Measurements from ENCODE around the gene PTPRN2. TPM values are rescaled to one million over a fixed set of nuclear protein-coding genes. Genes with fewer than 3 reads are reported as not detected.

PTPRN2 gene
- polyA plus RNA-seq, 2 donors: 0.37 to 0.40 TPM

- H3K4me3 ChIP-seq (ENCODE audit: low read depth in 1 of 2, low read length in 2 of 2): no peak overlapping the region
- H3K9me3 ChIP-seq (ENCODE audit: control insufficient read depth in 2 of 2, insufficient read depth in 1 of 2, low read depth in 1 of 2, low read length in 1 of 2): no peaks in the 10 kb centered on the region
- no peak overlapping the region for H3K27ac ChIP-seq (ENCODE audit: low read depth in 2 of 2, low read length in 1 of 2)
- no peaks in the 10 kb centered on the region for H3K36me3 ChIP-seq (ENCODE audit: control insufficient read depth in 2 of 2, insufficient read depth in 2 of 2, low read length in 1 of 2)
- no peaks in the 10 kb centered on the region for H3K27me3 ChIP-seq (ENCODE audit: control insufficient read depth in 1 of 2, insufficient read depth in 2 of 2, low read length in 2 of 2)
- H3K4me1 ChIP-seq (ENCODE audit: control insufficient read depth in 2 of 2, insufficient read depth in 2 of 2, low read length in 1 of 2): peaks cover 0 to 2% of the 10 kb centered on the region in 2 donors
- 94 to 95% methylated on average over 15 to 18 of the region's 18 CpGs for WGBS, 2 donors
Measured at GRCh38 chr7:158471716-158472115, 115.9 kb downstream of the PTPRN2 start.

GRCh38 chr7:158470336-158470735 is 117.3 kb downstream of the PTPRN2 start:
- H3K4me3 ChIP-seq (ENCODE audit: low read depth in 1 of 2, low read length in 2 of 2): no peak overlapping the region
- 81 to 89% methylated on average over 16 of the region's 16 CpGs for WGBS, 2 donors
- no peaks in the 10 kb centered on the region for H3K27me3 ChIP-seq (ENCODE audit: control insufficient read depth in 1 of 2, insufficient read depth in 2 of 2, low read length in 2 of 2)
- peaks cover 0 to 2% of the 10 kb centered on the region in 2 donors for H3K4me1 ChIP-seq (ENCODE audit: control insufficient read depth in 2 of 2, insufficient read depth in 2 of 2, low read length in 1 of 2)
- H3K9me3 ChIP-seq (ENCODE audit: control insufficient read depth in 2 of 2, insufficient read depth in 1 of 2, low read depth in 1 of 2, low read length in 1 of 2): peaks cover 0 to 3% of the 10 kb centered on the region in 2 donors
- H3K36me3 ChIP-seq (ENCODE audit: control insufficient read depth in 2 of 2, insufficient read depth in 2 of 2, low read length in 1 of 2): no peaks in the 10 kb centered on the region
- no peak overlapping the region for H3K27ac ChIP-seq (ENCODE audit: low read depth in 2 of 2, low read length in 1 of 2)

GRCh38 chr7:158469396-158470051 is 118.1 kb downstream of the PTPRN2 start:
- 61 to 67% methylated on average over 8 of the region's 8 CpGs for WGBS, 2 donors

GRCh38 chr7:158468700-158469296 is 118.8 kb downstream of the PTPRN2 start:
- no peaks in the 10 kb centered on the region for H3K4me1 ChIP-seq (ENCODE audit: control insufficient read depth in 2 of 2, insufficient read depth in 2 of 2, low read length in 1 of 2)
- H3K4me3 ChIP-seq (ENCODE audit: low read depth in 1 of 2, low read length in 2 of 2): no peak overlapping the region
- no peaks in the 10 kb centered on the region for H3K36me3 ChIP-seq (ENCODE audit: control insufficient read depth in 2 of 2, insufficient read depth in 2 of 2, low read length in 1 of 2)
- 59 to 60% methylated on average over 9 of the region's 9 CpGs for WGBS, 2 donors
- H3K27ac ChIP-seq (ENCODE audit: low read depth in 2 of 2, low read length in 1 of 2): no peak overlapping the region
- H3K9me3 ChIP-seq (ENCODE audit: control insufficient read depth in 2 of 2, insufficient read depth in 1 of 2, low read depth in 1 of 2, low read length in 1 of 2): peaks cover 0 to 3% of the 10 kb centered on the region in 2 donors
- no peaks in the 10 kb centered on the region for H3K27me3 ChIP-seq (ENCODE audit: control insufficient read depth in 1 of 2, insufficient read depth in 2 of 2, low read length in 2 of 2)

More at GRCh38 chr7:158469396-158470051, 118.1 kb downstream of the PTPRN2 start:
- Histone ChIP-seq H3K27me3 (ENCODE audit: control insufficient read depth in 1 of 2, insufficient read depth in 2 of 2, low read length in 2 of 2) (no peaks in the 10 kb centered on the region), H3K9me3 (ENCODE audit: control insufficient read depth in 2 of 2, insufficient read depth in 1 of 2, low read depth in 1 of 2, low read length in 1 of 2) (peaks cover 0 to 3% of the 10 kb centered on the region in 2 donors), H3K27ac (ENCODE audit: low read depth in 2 of 2, low read length in 1 of 2) (no peak overlapping the region), H3K36me3 (ENCODE audit: control insufficient read depth in 2 of 2, insufficient read depth in 2 of 2, low read length in 1 of 2) (no peaks in the 10 kb centered on the region), H3K4me3 (ENCODE audit: low read depth in 1 of 2, low read length in 2 of 2) (no peak overlapping the region), H3K4me1 (ENCODE audit: control insufficient read depth in 2 of 2, insufficient read depth in 2 of 2, low read length in 1 of 2) (peaks cover 0 to 2% of the 10 kb centered on the region in 2 donors)

GRCh38 chr7:158468181-158468580 is 119.4 kb downstream of the PTPRN2 start:
- 17 to 26% methylated on average over 10 of the region's 10 CpGs for whole genome bisulfite sequencing, 2 donors
- H3K9me3 ChIP-seq (ENCODE audit: control insufficient read depth in 2 of 2, insufficient read depth in 1 of 2, low read depth in 1 of 2, low read length in 1 of 2): peaks cover 0 to 3% of the 10 kb centered on the region in 2 donors
- H3K36me3 ChIP-seq (ENCODE audit: control insufficient read depth in 2 of 2, insufficient read depth in 2 of 2, low read length in 1 of 2): no peaks in the 10 kb centered on the region
- H3K4me3 ChIP-seq (ENCODE audit: low read depth in 1 of 2, low read length in 2 of 2): no peak overlapping the region
- H3K27me3 ChIP-seq (ENCODE audit: control insufficient read depth in 1 of 2, insufficient read depth in 2 of 2, low read length in 2 of 2): no peaks in the 10 kb centered on the region
- no peak overlapping the region for H3K27ac ChIP-seq (ENCODE audit: low read depth in 2 of 2, low read length in 1 of 2)
- H3K4me1 ChIP-seq (ENCODE audit: control insufficient read depth in 2 of 2, insufficient read depth in 2 of 2, low read length in 1 of 2): no peaks in the 10 kb centered on the region

- 65 to 67% methylated on average over 7 of the region's 7 CpGs for WGBS, 2 donors
- Histone ChIP-seq H3K27me3 (ENCODE audit: control insufficient read depth in 1 of 2, insufficient read depth in 2 of 2, low read length in 2 of 2) (no peaks in the 10 kb centered on the region), H3K9me3 (ENCODE audit: control insufficient read depth in 2 of 2, insufficient read depth in 1 of 2, low read depth in 1 of 2, low read length in 1 of 2) (peaks cover 0 to 3% of the 10 kb centered on the region in 2 donors), H3K27ac (ENCODE audit: low read depth in 2 of 2, low read length in 1 of 2) (no peak overlapping the region), H3K36me3 (ENCODE audit: control insufficient read depth in 2 of 2, insufficient read depth in 2 of 2, low read length in 1 of 2) (no peaks in the 10 kb centered on the region), H3K4me3 (ENCODE audit: low read depth in 1 of 2, low read length in 2 of 2) (no peak overlapping the region), H3K4me1 (ENCODE audit: control insufficient read depth in 2 of 2, insufficient read depth in 2 of 2, low read length in 1 of 2) (no peaks in the 10 kb centered on the region)
Measured at GRCh38 chr7:158467562-158467961, 120.1 kb downstream of the PTPRN2 start.

GRCh38 chr7:158463317-158463716 is 124.3 kb downstream of the PTPRN2 start:
- WGBS, 2 donors: 83 to 89% methylated on average over 4 of the region's 4 CpGs
- Histone ChIP-seq H3K27me3 (ENCODE audit: control insufficient read depth in 1 of 2, insufficient read depth in 2 of 2, low read length in 2 of 2) (no peaks in the 10 kb centered on the region), H3K4me1 (ENCODE audit: control insufficient read depth in 2 of 2, insufficient read depth in 2 of 2, low read length in 1 of 2) (no peaks in the 10 kb centered on the region), H3K27ac (ENCODE audit: low read depth in 2 of 2, low read length in 1 of 2) (no peak overlapping the region), H3K4me3 (ENCODE audit: low read depth in 1 of 2, low read length in 2 of 2) (no peak overlapping the region), H3K9me3 (ENCODE audit: control insufficient read depth in 2 of 2, insufficient read depth in 1 of 2, low read depth in 1 of 2, low read length in 1 of 2) (peaks cover 0 to 3% of the 10 kb centered on the region in 2 donors), H3K36me3 (ENCODE audit: control insufficient read depth in 2 of 2, insufficient read depth in 2 of 2, low read length in 1 of 2) (no peaks in the 10 kb centered on the region)

- H3K27me3 ChIP-seq (ENCODE audit: control insufficient read depth in 1 of 2, insufficient read depth in 2 of 2, low read length in 2 of 2): no peaks in the 10 kb centered on the region
- peaks cover 0 to 3% of the 10 kb centered on the region in 2 donors for H3K9me3 ChIP-seq (ENCODE audit: control insufficient read depth in 2 of 2, insufficient read depth in 1 of 2, low read depth in 1 of 2, low read length in 1 of 2)
- no peak overlapping the region for H3K27ac ChIP-seq (ENCODE audit: low read depth in 2 of 2, low read length in 1 of 2)
- H3K4me3 ChIP-seq (ENCODE audit: low read depth in 1 of 2, low read length in 2 of 2): no peak overlapping the region
- WGBS, 2 donors: 82 to 87% methylated on average over 11 of the region's 11 CpGs
- H3K4me1 ChIP-seq (ENCODE audit: control insufficient read depth in 2 of 2, insufficient read depth in 2 of 2, low read length in 1 of 2): no peaks in the 10 kb centered on the region
- no peaks in the 10 kb centered on the region for H3K36me3 ChIP-seq (ENCODE audit: control insufficient read depth in 2 of 2, insufficient read depth in 2 of 2, low read length in 1 of 2)
Measured at GRCh38 chr7:158461824-158462223, 125.8 kb downstream of the PTPRN2 start.

- H3K36me3 ChIP-seq (ENCODE audit: control insufficient read depth in 2 of 2, insufficient read depth in 2 of 2, low read length in 1 of 2): no peaks in the 10 kb centered on the region
- no peaks in the 10 kb centered on the region for H3K4me1 ChIP-seq (ENCODE audit: control insufficient read depth in 2 of 2, insufficient read depth in 2 of 2, low read length in 1 of 2)
- WGBS, 2 donors: 82% methylated on average over 6 of the region's 6 CpGs
- H3K4me3 ChIP-seq (ENCODE audit: low read depth in 1 of 2, low read length in 2 of 2): no peak overlapping the region
- H3K9me3 ChIP-seq (ENCODE audit: control insufficient read depth in 2 of 2, insufficient read depth in 1 of 2, low read depth in 1 of 2, low read length in 1 of 2): peaks cover 0 to 8% of the 10 kb centered on the region in 2 donors
- no peak overlapping the region for H3K27ac ChIP-seq (ENCODE audit: low read depth in 2 of 2, low read length in 1 of 2)
- H3K27me3 ChIP-seq (ENCODE audit: control insufficient read depth in 1 of 2, insufficient read depth in 2 of 2, low read length in 2 of 2): no peaks in the 10 kb centered on the region
Measured at GRCh38 chr7:158460665-158461064, 127.0 kb downstream of the PTPRN2 start.
